Duodenal mucosa (tissue), 2 donors: ENCODE results near the gene TBXT.
A peak's percentile ranks its signal among the peaks of the same experiment; 100 is the strongest.
"Not testable (repeated sequence)": the region's sequence is repeated elsewhere in the genome, so short reads cannot be mapped to it uniquely, and the experiment has no call there.

Source experiments
- H3K27ac ChIP-seq: one replicate; pipeline ENCODE4 v1.7.0; 2013; ENCODE audit warnings: low read depth, low read length
- H3K27me3 ChIP-seq, 2 donors: one replicate each; pipeline ENCODE4 v1.7.0; 2013; ENCODE audit warnings: low read length in 2 of 2, control low read depth in 1 of 2; ENCODE audit not compliant: insufficient read depth in 2 of 2, control insufficient read depth in 1 of 2
- H3K36me3 ChIP-seq, 2 donors: one replicate each; pipeline ENCODE4 v1.7.0; 2013; ENCODE audit warnings: low read length in 2 of 2, control low read depth in 1 of 2; ENCODE audit not compliant: insufficient read depth in 2 of 2, control insufficient read depth in 1 of 2
- H3K4me1 ChIP-seq, 2 donors: one replicate each; pipeline ENCODE4 v1.7.0; 2013; ENCODE audit warnings: low read length in 2 of 2, control low read depth in 1 of 2; ENCODE audit not compliant: insufficient read depth in 2 of 2, control insufficient read depth in 1 of 2
- H3K4me3 ChIP-seq, 2 donors: one replicate each; pipeline ENCODE4 v1.7.0; 2013; ENCODE audit warnings: low read length in 2 of 2, low read depth in 1 of 2
- H3K9ac ChIP-seq, 2 donors: one replicate each; pipeline ENCODE4 v1.7.0; 2013; ENCODE audit warnings: low read length in 2 of 2, low read depth in 1 of 2
- H3K9me3 ChIP-seq, 2 donors: one replicate each; pipeline ENCODE4 v1.7.0; 2013; ENCODE audit warnings: low read length in 2 of 2, control low read depth in 1 of 2; ENCODE audit not compliant: control insufficient read depth in 1 of 2

The TBXT gene

DNA sequence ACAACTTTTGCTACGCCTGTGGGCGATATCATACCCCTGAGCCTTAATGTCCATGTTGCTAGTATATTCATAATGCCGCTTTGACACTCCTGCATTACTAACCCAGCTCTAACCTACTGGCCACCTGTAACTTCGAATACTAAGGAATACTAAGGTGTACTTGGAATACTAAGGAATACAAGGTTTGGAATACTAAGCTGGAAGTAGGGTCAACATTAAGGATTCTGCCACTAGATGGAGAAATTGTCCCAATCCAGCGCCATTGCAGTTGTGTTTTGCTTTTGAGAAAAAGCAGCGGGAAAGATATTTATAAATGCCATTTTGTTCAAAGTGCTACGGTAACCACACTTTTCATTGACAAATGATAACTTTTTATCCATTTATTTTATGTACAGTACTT is 10.7 kb downstream of the TBXT start:
- Histone ChIP-seq H3K36me3 (no peaks in the 10 kb centered on the region), H3K27ac (no peak overlapping the region), H3K9me3 (no peaks in the 10 kb centered on the region), H3K9ac (no peak overlapping the region), H3K4me3 (no peak overlapping the region), H3K27me3 (peaks cover 0 to under 1% of the 10 kb centered on the region in 2 donors), H3K4me1 (no peaks in the 10 kb centered on the region)

DNA sequence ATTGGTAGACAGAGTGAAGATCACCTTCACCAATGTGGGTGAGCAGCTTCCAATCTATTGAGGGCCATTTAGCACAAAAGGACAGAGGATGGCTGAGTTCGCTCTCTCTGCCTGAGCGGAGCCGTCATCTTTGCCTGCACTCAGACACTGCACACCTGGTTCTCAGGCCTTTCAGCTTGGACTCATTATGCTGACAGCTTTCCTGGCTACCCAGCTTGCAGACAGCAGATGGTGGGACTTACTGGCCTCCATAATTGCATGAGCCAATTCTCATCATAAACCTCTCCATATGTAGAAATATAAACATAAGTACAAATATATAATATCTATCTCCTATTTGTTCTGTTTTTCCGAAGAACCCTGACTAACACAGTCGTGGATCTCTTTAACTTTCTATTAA is 13.7 kb downstream of the TBXT start:
- no peak overlapping the region for H3K4me3 ChIP-seq
- no peaks in the 10 kb centered on the region for H3K27me3 ChIP-seq
- H3K36me3 ChIP-seq: no peaks in the 10 kb centered on the region
- H3K27ac ChIP-seq: no peak overlapping the region
- H3K9ac ChIP-seq: no peak overlapping the region
- no peaks in the 10 kb centered on the region for H3K4me1 ChIP-seq
- no peaks in the 10 kb centered on the region for H3K9me3 ChIP-seq

DNA sequence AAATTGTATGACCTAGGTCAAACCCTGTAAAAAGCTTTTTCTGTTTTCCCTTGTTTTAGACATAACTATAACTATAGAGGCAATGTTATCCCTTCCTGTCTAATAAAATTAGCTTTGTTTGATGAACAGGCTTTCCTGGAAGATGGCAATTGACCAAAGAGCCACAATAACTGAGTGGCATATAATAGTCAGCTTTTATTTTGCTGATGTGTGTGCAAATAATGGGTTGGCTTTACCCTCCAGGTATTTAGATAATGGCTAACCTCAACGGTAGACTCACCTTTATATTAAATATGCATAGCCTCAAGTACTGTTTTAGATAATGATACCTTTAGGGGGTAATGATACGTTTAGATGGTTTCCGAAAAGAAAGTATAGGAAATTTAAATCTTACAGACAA is 15.0 kb downstream of the TBXT start:
- no peaks in the 10 kb centered on the region for H3K9me3 ChIP-seq
- H3K27ac ChIP-seq: no peak overlapping the region
- H3K4me3 ChIP-seq: no peak overlapping the region
- H3K27me3 ChIP-seq: no peaks in the 10 kb centered on the region
- no peak overlapping the region for H3K9ac ChIP-seq
- no peaks in the 10 kb centered on the region for H3K4me1 ChIP-seq
- H3K36me3 ChIP-seq: no peaks in the 10 kb centered on the region

DNA sequence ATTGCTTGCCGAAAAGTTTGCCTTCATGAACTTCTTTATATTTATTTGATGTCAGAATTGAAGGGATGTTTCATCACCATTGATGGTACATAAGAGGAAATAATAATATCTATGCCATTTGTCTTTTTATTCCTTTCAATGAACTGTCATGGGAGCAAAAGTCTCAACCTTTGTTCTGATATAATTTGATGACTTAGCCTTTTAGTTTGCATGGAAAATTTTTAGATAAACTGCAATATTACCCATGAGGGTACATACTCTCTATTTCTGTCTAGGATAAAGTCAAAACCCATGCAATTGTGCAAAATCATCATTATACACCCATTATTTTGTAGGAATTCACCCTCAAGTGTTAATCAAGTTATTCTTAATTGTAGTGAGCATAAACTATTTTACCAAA is 15.9 kb downstream of the TBXT start:
- Histone ChIP-seq H3K4me1 (no peaks in the 10 kb centered on the region), H3K27me3 (no peaks in the 10 kb centered on the region), H3K27ac (no peak overlapping the region), H3K9ac (no peak overlapping the region), H3K9me3 (no peaks in the 10 kb centered on the region), H3K36me3 (no peaks in the 10 kb centered on the region), H3K4me3 (no peak overlapping the region)

DNA sequence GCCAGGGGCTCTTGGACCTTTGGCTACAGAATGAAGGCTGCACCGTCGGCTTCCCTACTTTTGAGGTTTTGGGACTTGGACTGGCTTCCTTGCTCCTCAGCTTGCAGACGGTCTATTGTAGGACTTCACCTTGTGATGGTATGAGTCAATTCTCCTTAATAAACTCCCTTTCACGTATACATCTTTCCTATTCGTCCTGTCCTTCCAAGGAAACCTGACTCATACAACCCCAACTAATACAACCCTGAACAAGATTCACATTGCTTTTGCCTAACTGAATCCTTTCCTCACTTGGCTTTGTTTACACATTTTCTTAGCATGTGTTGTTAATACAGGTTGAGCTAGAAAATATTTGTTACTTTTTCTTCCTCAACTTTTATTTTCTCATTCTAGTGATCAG is 21.9 kb downstream of the TBXT start:
- Histone ChIP-seq H3K9ac (no peak overlapping the region), H3K27me3 (no peaks in the 10 kb centered on the region), H3K36me3 (no peaks in the 10 kb centered on the region), H3K9me3 (no peaks in the 10 kb centered on the region), H3K27ac (no peak overlapping the region), H3K4me3 (no peak overlapping the region), H3K4me1 (no peaks in the 10 kb centered on the region)

DNA sequence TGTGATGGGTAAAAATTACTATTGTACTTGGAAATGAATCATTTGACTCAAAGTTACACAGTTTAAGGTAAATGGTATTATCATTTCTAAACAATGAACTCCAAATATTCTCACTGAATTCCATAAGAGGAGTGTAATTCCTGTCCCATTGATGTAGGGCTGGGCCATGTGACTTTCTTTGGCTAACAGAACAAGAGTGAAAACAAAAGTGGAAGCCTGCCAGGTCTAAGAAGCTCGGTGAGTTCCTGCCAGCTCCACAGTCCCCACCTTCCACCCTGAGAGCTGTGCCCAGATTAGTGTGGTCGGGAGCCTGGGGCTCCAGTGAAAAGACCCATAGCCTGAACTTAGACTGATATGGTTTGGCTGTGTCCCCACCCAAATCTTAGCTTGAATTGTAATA is 24.6 kb downstream of the TBXT start:
- no peaks in the 10 kb centered on the region for H3K4me1 ChIP-seq
- no peaks in the 10 kb centered on the region for H3K27me3 ChIP-seq
- no peaks in the 10 kb centered on the region for H3K9me3 ChIP-seq
- no peak overlapping the region for H3K9ac ChIP-seq
- no peaks in the 10 kb centered on the region for H3K36me3 ChIP-seq
- H3K27ac ChIP-seq: no peak overlapping the region
- H3K4me3 ChIP-seq: no peak overlapping the region

DNA sequence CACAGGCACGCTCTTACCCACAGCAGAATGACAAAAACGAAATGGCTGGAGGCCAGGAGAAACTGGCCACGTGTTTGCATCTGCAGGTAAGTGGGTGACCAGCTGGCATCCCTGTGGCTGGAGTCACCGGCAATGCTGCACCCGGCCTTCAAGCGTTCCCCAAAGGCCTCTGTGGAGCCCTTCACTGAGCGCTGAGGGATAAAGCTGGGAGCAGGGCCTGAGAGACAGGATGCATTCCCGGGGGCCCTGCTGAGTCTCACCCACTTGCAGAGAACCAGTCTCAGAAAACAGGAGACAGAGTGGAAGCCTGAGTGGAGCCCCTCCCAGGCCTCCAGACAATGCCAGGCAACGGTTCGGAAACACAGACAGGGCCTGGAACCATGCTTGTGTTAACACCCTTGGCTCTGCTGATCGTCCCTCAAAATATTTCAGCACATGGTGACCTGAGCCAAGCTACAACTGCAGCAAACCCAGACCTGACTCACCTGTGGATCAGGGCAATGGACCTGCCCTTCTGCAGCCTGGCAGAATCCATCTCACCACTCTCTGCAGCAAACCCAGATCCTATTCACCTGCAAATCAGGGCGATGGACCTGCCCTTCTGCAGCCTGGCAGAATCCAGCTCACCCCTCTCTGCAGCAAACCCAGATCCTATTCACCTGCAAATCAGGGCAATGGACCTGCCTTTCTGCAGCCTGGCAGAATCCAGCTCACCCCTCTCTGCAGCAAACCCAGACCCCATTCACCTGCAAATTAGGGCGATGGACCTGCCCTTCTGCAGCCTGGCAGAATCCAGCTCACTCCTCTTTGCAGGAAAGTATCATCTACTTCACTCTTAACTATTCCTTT is 39.8 kb downstream of the TBXT start:
- Histone ChIP-seq H3K4me3 (no peak overlapping the region), H3K36me3 (no peaks in the 10 kb centered on the region), H3K27ac (no peak overlapping the region), H3K4me1 (no peaks in the 10 kb centered on the region), H3K27me3 (peaks cover 0 to 5% of the 10 kb centered on the region in 2 donors), H3K9me3 (no peaks in the 10 kb centered on the region), H3K9ac (no peak overlapping the region)

DNA sequence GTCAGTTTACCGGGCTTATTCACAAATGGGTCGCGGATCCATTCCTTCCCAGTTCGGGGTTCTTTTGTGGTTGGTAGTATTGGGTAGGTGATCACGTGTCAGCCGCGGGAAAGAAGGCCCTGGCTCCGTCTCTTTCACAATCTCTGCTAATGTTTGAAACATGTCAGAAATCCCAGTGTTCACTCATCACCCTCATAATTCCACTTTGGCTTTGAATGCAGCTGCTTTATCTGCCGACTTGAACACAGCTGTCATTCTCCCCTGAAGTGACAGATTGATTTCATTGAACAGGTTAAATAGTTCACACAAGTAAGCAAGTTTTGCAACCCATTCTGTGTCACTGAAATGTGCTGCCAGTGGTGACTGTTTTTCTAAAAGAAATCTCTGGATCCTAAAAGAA is 44.5 kb downstream of the TBXT start:
- not testable (repeated sequence) for H3K9me3 ChIP-seq, H3K9ac ChIP-seq, H3K27me3 ChIP-seq, H3K36me3 ChIP-seq, H3K4me1 ChIP-seq, H3K4me3 ChIP-seq, H3K27ac ChIP-seq

DNA sequence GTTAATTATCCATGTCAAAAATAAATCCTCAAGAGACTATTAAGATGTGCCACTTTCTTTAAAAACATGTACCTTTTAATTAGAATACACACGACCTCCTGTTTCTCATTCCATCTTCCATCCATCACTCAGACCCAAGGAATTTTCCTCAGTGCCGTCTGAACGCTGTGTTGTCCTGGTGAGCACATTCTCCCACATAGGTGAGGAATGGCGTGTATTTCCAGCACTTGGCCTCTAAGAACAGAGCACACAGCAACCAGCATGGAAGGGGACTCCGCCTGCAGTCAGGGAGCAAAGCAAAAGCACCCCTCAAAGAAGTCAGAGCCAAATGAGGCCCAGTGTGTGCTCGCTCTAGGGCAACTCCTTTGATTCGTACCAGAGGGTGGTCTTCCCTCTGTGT is 45.9 kb downstream of the TBXT start:
- H3K27me3 ChIP-seq: peaks cover 0 to 3% of the 10 kb centered on the region in 2 donors

DNA sequence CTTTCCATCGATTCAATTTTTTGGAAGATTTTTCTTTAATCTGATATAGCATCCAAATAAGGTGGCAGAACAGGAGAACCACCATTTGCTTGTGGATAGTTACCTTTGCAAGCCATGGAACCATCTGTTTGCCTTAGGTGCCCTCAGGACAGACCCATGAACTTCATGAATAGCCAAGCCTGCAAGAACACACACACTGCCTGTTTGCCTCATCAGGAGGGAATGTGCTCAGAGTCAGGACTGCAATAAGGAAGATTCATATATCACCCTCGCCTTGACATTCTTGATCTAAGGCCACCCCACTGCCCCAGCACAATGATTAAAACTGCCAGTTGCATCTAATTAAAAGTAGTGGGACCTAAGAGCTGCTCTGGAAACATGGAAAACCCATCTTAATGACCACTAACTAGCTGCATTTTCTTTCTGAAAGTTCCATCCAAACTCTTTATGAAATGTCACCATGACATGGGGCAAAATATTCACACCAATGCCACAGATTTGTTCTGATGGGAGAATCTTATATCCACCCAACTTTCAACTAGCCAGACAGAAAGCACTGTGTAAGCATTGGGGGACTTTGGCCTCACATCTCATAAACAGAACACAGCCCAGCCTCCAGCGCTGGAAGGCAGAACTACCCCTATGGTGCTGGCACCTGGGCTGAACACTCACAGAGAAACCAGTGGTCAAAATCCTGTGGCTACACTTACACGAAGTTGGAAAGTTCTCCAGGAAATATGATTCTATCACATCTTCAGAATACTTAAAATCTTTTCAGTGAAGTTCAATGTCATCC is 48.3 kb downstream of the TBXT start:
- H3K36me3 ChIP-seq: no peaks in the 10 kb centered on the region
- peaks cover 0 to 6% of the 10 kb centered on the region in 2 donors for H3K4me1 ChIP-seq
- H3K27me3 ChIP-seq: no peaks in the 10 kb centered on the region
- H3K9me3 ChIP-seq: no peaks in the 10 kb centered on the region
- no peak overlapping the region for H3K9ac ChIP-seq
- H3K4me3 ChIP-seq: peak overlapping the region in 1 of 2 donors; percentile 34
- H3K27ac ChIP-seq: no peak overlapping the region

More for the DNA sequence above, 45.9 kb downstream of the TBXT start:
- H3K27ac ChIP-seq: no peak overlapping the region
- no peaks in the 10 kb centered on the region for H3K36me3 ChIP-seq
- no peaks in the 10 kb centered on the region for H3K9me3 ChIP-seq
- no peak overlapping the region for H3K4me3 ChIP-seq
- no peak overlapping the region for H3K9ac ChIP-seq
- H3K4me1 ChIP-seq: peaks cover 0 to 6% of the 10 kb centered on the region in 2 donors
